ENCODE measurements around the gene IFNE. TPM values are rescaled to one million over a fixed set of nuclear protein-coding genes. Genes with fewer than 3 reads are reported as not detected.
"Not testable (repeated sequence)": the region's sequence is repeated elsewhere in the genome, so short reads cannot be mapped to it uniquely, and the experiment has no call there.

The IFNE gene
- total RNA-seq, 1 donor from 2014 or later: not detected

- H3K36me3 Mint-ChIP-seq (ENCODE audit: low read depth): no peaks in the 10 kb centered on the region
- intact Hi-C loops (cut with micrococcal nuclease): no loop called here
- DNase-seq (ENCODE audit: low spot score): no peak
Measured at GRCh38 chr9:21470126-21470525, 12.0 kb downstream of the IFNE start.

GRCh38 chr9:21465859-21466518, 16.1 kb downstream of the IFNE start:
- Mint-ChIP-seq H3K9me3 (no peaks in the 10 kb centered on the region), H3K27me3 (ENCODE audit: low read depth) (peaks cover 18% of the 10 kb centered on the region), H3K27ac (no peak overlapping the region), H3K36me3 (ENCODE audit: low read depth) (no peaks in the 10 kb centered on the region), H3K4me3 (ENCODE audit: low read depth) (no peak overlapping the region), H3K4me1 (ENCODE audit: low read depth) (no peaks in the 10 kb centered on the region)
- no peak for DNase-seq (ENCODE audit: low spot score)
- intact Hi-C loops (cut with micrococcal nuclease): loop anchor here (1.0 to 10.0 kb wide), 3 partner anchors 96 to 323 kb away; no protein-coding TSS in a partner anchor

More at GRCh38 chr9:21470126-21470525, 12.0 kb downstream of the IFNE start:
- Mint-ChIP-seq H3K4me1 (ENCODE audit: low read depth) (no peaks in the 10 kb centered on the region), H3K27ac (no peak overlapping the region), H3K27me3 (ENCODE audit: low read depth) (peaks cover 14% of the 10 kb centered on the region), H3K4me3 (ENCODE audit: low read depth) (no peak overlapping the region), H3K9me3 (no peaks in the 10 kb centered on the region)

GRCh38 chr9:21465138-21465537, 17.0 kb downstream of the IFNE start:
- Mint-ChIP-seq H3K4me1 (ENCODE audit: low read depth) (no peaks in the 10 kb centered on the region), H3K27me3 (ENCODE audit: low read depth) (peaks cover 22% of the 10 kb centered on the region), H3K36me3 (ENCODE audit: low read depth) (no peaks in the 10 kb centered on the region), H3K4me3 (ENCODE audit: low read depth) (no peak overlapping the region), H3K9me3 (no peaks in the 10 kb centered on the region), H3K27ac (no peak overlapping the region)
- intact Hi-C loops (cut with micrococcal nuclease): loop anchor here (5.0 to 10.0 kb wide), 2 partner anchors 97 to 220 kb away; no protein-coding TSS in a partner anchor
- no peak for DNase-seq (ENCODE audit: low spot score)

GRCh38 chr9:21461377-21461776, 20.7 kb downstream of the IFNE start:
- H3K4me1 Mint-ChIP-seq (ENCODE audit: low read depth): no peaks in the 10 kb centered on the region
- intact Hi-C loops (cut with micrococcal nuclease): loop anchor here (10.0 kb wide), 1 partner anchor 223 kb away; no protein-coding TSS in a partner anchor

GRCh38 chr9:21455320-21455719, 26.8 kb downstream of the IFNE start:
- Mint-ChIP-seq H3K27ac (no peak overlapping the region), H3K27me3 (ENCODE audit: low read depth) (peaks cover 29% of the 10 kb centered on the region), H3K36me3 (ENCODE audit: low read depth) (no peaks in the 10 kb centered on the region), H3K4me3 (ENCODE audit: low read depth) (no peak overlapping the region), H3K9me3 (no peaks in the 10 kb centered on the region), H3K4me1 (ENCODE audit: low read depth) (no peaks in the 10 kb centered on the region)
- no peak for DNase-seq (ENCODE audit: low spot score)
- intact Hi-C loops (cut with micrococcal nuclease): loop anchor here (1.0 to 10.0 kb wide), 2 partner anchors 137 to 221 kb away; no protein-coding TSS in a partner anchor

More at GRCh38 chr9:21461377-21461776, 20.7 kb downstream of the IFNE start:
- no peaks in the 10 kb centered on the region for H3K9me3 Mint-ChIP-seq
- H3K36me3 Mint-ChIP-seq (ENCODE audit: low read depth): no peaks in the 10 kb centered on the region
- H3K27ac Mint-ChIP-seq: no peak overlapping the region
- no peak for DNase-seq (ENCODE audit: low spot score)
- peaks cover 20% of the 10 kb centered on the region for H3K27me3 Mint-ChIP-seq (ENCODE audit: low read depth)
- no peak overlapping the region for H3K4me3 Mint-ChIP-seq (ENCODE audit: low read depth)

GRCh38 chr9:21454149-21454548, 28.0 kb downstream of the IFNE start:
- H3K36me3 Mint-ChIP-seq (ENCODE audit: low read depth): no peaks in the 10 kb centered on the region
- H3K27ac Mint-ChIP-seq: no peak overlapping the region
- intact Hi-C loops (cut with micrococcal nuclease): loop anchor here (10.0 kb wide), 1 partner anchor 219 kb away; no protein-coding TSS in a partner anchor
- no peak overlapping the region for H3K4me3 Mint-ChIP-seq (ENCODE audit: low read depth)
- peaks cover 28% of the 10 kb centered on the region for H3K27me3 Mint-ChIP-seq (ENCODE audit: low read depth)
- DNase-seq (ENCODE audit: low spot score): no peak
- no peaks in the 10 kb centered on the region for H3K9me3 Mint-ChIP-seq
- no peaks in the 10 kb centered on the region for H3K4me1 Mint-ChIP-seq (ENCODE audit: low read depth)

- DNase-seq (ENCODE audit: low spot score): no peak
- Mint-ChIP-seq H3K4me3 (ENCODE audit: low read depth) (no peak overlapping the region), H3K4me1 (ENCODE audit: low read depth) (no peaks in the 10 kb centered on the region), H3K36me3 (ENCODE audit: low read depth) (no peaks in the 10 kb centered on the region), H3K27ac (no peak overlapping the region), H3K9me3 (no peaks in the 10 kb centered on the region), H3K27me3 (ENCODE audit: low read depth) (peaks cover 34% of the 10 kb centered on the region)
- intact Hi-C loops (cut with micrococcal nuclease): loop anchor here (10.0 kb wide), 1 partner anchor 218 kb away; no protein-coding TSS in a partner anchor
Measured at GRCh38 chr9:21452681-21453080, 29.4 kb downstream of the IFNE start.

GRCh38 chr9:21450733-21451394, 31.2 kb downstream of the IFNE start:
- no peak overlapping the region for H3K27ac Mint-ChIP-seq
- H3K9me3 Mint-ChIP-seq: no peaks in the 10 kb centered on the region
- H3K4me1 Mint-ChIP-seq (ENCODE audit: low read depth): no peaks in the 10 kb centered on the region
- H3K36me3 Mint-ChIP-seq (ENCODE audit: low read depth): no peaks in the 10 kb centered on the region
- intact Hi-C loops (cut with micrococcal nuclease): loop anchor here (10.0 kb wide), 1 partner anchor 216 kb away; no protein-coding TSS in a partner anchor
- H3K27me3 Mint-ChIP-seq (ENCODE audit: low read depth): peaks cover 45% of the 10 kb centered on the region
- no peak overlapping the region for H3K4me3 Mint-ChIP-seq (ENCODE audit: low read depth)
- DNase-seq (ENCODE audit: low spot score): no peak

- H3K4me1 Mint-ChIP-seq (ENCODE audit: low read depth); intact Hi-C loops (cut with micrococcal nuclease); DNase-seq (ENCODE audit: low spot score); H3K36me3 Mint-ChIP-seq (ENCODE audit: low read depth); H3K4me3 Mint-ChIP-seq (ENCODE audit: low read depth); H3K9me3 Mint-ChIP-seq; H3K27ac Mint-ChIP-seq: not testable (repeated sequence)
- H3K27me3 Mint-ChIP-seq (ENCODE audit: low read depth): peaks cover 47% of the 10 kb centered on the region
Measured at GRCh38 chr9:21449312-21449711, 32.8 kb downstream of the IFNE start.

GRCh38 chr9:21443849-21444625, 38.1 kb downstream of the IFNE start:
- Mint-ChIP-seq H3K27ac (no peak overlapping the region), H3K27me3 (ENCODE audit: low read depth) (peaks cover 36% of the 10 kb centered on the region), H3K4me3 (ENCODE audit: low read depth) (no peak overlapping the region), H3K9me3 (no peaks in the 10 kb centered on the region), H3K36me3 (ENCODE audit: low read depth) (no peaks in the 10 kb centered on the region), H3K4me1 (ENCODE audit: low read depth) (peaks cover 10% of the 10 kb centered on the region)
- DNase-seq (ENCODE audit: low spot score): no peak
- intact Hi-C loops (cut with micrococcal nuclease): no loop called here

- no peaks in the 10 kb centered on the region for H3K36me3 Mint-ChIP-seq (ENCODE audit: low read depth)
- H3K4me1 Mint-ChIP-seq (ENCODE audit: low read depth): peaks cover 10% of the 10 kb centered on the region
- H3K9me3 Mint-ChIP-seq: no peaks in the 10 kb centered on the region
- no peak within 1 kb of the TSS for H3K27ac Mint-ChIP-seq
- H3K4me3 Mint-ChIP-seq (ENCODE audit: low read depth): no peak within 1 kb of the TSS
- DNase-seq (ENCODE audit: low spot score): no peak
- peaks cover 31% of the 10 kb centered on the region for H3K27me3 Mint-ChIP-seq (ENCODE audit: low read depth)
- intact Hi-C loops (cut with micrococcal nuclease): no loop called here
Measured at GRCh38 chr9:21440139-21440538, 42.0 kb downstream of the IFNE start, which contains the start of gene IFNA1. IFNA1 (plus strand) TSS chr9:21440439; CDS start chr9:21440508, 69 bp downstream.

- H3K4me3 Mint-ChIP-seq (ENCODE audit: low read depth); H3K36me3 Mint-ChIP-seq (ENCODE audit: low read depth); H3K4me1 Mint-ChIP-seq (ENCODE audit: low read depth); DNase-seq (ENCODE audit: low spot score); H3K27ac Mint-ChIP-seq; H3K9me3 Mint-ChIP-seq: not testable (repeated sequence)
- peaks cover 46% of the 10 kb centered on the region for H3K27me3 Mint-ChIP-seq (ENCODE audit: low read depth)
- intact Hi-C loops (cut with micrococcal nuclease): loop anchor here (5.0 to 10.0 kb wide), 2 partner anchors 33 to 110 kb away; no protein-coding TSS in a partner anchor
Measured at GRCh38 chr9:21435015-21435383, 47.1 kb downstream of the IFNE start.

Measured in activated T-helper 2 cell treated with anti-CD3 and anti-CD28 coated beads, Interferon-gamma antibody, Interleukin-2, Interleukin-4, amounts not matched to agents 10 μg/mL and 5 μg/mL and 100 μg/mL, durations not matched to agents 14 hours and 24 hours and 36 hours (primary cell).